Skeletal muscle tissue (tissue), 4 donors: ENCODE measurements around the gene LYSMD1. TPM values are rescaled to one million over a fixed set of nuclear protein-coding genes. Genes with fewer than 3 reads are reported as not detected.
"Not testable (repeated sequence)": the region's sequence is repeated elsewhere in the genome, so short reads cannot be mapped to it uniquely, and the experiment has no call there.

Experiments used
- H3K27ac ChIP-seq: one replicate; pipeline ENCODE4 v1.7.0; 2013; ENCODE audit warnings: mild to moderate bottlenecking, low read depth, low read length, inconsistent platforms
- H3K27me3 ChIP-seq, 3 donors: one replicate each; pipeline ENCODE4 v1.7.0; 2013; ENCODE audit warnings: low read length in 3 of 3; ENCODE audit not compliant: control insufficient read depth in 3 of 3, insufficient read depth in 3 of 3
- H3K36me3 ChIP-seq, 3 donors: one replicate each; pipeline ENCODE4 v1.7.0; 2013; ENCODE audit warnings: low read length in 3 of 3; ENCODE audit not compliant: control insufficient read depth in 3 of 3, insufficient read depth in 3 of 3
- H3K4me1 ChIP-seq, 3 donors: one replicate each; pipeline ENCODE4 v1.7.0; 2013; ENCODE audit warnings: low read length in 3 of 3, mild to moderate bottlenecking in 3 of 3; ENCODE audit not compliant: control insufficient read depth in 3 of 3, insufficient read depth in 3 of 3
- H3K4me3 ChIP-seq, 3 donors: one replicate each; pipeline ENCODE4 v1.7.0; 2013; ENCODE audit warnings: low read length in 3 of 3
- H3K9ac ChIP-seq, 3 donors: one replicate each; pipeline ENCODE4 v1.7.0; 2013; ENCODE audit warnings: low read length in 3 of 3, mild to moderate bottlenecking in 3 of 3, moderate library complexity in 2 of 3, low read depth in 1 of 3
- H3K9me3 ChIP-seq, 3 donors: one replicate each; pipeline ENCODE4 v1.7.0; 2013; ENCODE audit warnings: low read length in 3 of 3; ENCODE audit not compliant: control insufficient read depth in 3 of 3
- total RNA-seq: library from RNA; depleted of rRNA; stranded (reverse); fragments of >200 nt; gene quantifications from one replicate; pipeline ENCODE4 v1.2.3, GENCODE V29; 2014
- donor health status: Osteomylitis.

Gene LYSMD1, protein sequence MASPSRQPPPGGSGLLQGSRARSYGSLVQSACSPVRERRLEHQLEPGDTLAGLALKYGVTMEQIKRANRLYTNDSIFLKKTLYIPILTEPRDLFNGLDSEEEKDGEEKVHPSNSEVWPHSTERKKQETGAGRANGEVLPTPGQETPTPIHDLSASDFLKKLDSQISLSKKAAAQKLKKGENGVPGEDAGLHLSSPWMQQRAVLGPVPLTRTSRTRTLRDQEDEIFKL
- 9.9 TPM for total RNA-seq

DNA sequence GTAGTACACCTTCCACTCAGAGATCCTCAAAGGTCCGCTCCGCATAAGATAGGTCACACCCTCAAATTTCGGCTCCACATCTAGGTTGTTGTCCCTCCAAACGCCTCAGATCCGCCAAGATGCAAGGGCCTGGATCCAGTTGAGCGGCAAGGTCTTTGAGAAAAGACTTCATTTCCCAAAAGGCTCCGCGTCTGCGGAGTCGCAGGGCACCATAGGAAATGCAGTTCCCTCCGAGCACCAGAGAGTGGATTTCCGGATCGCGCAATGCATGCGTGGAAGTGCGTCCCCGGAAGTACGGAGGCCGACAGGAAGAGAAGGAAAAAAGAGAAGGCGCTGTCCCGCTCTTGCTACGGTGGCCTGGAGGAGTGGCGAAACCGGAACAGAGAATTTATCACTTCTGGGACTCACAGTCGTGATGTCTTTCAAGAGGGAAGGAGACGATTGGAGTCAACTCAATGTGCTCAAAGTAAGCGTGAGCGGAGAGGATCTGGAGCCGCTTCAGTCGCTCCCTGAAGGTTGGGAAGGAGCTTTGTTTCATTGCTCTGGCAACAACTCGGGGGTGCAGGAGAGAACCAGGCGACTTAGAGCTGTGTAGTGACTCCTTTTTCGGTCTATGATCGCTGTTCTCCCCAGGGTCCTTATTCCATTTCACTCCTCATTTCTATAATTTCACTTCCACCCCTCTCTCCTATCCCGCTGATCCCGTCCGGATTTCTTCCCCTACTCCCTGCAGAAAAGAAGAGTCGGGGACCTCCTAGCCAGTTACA lies at the start of gene LYSMD1, which contains the start of gene SCNM1:
Gene LYSMD1 (minus strand): TSS at position 165 of the 767 bp plus-strand sequence. CDS start 644 bp downstream, outside the sequence.
Gene SCNM1 (plus strand): TSS at position 407 of the 767 bp plus-strand sequence. CDS start 9 bp downstream, at position 416.
- Histone ChIP-seq H3K9ac (peak within 1 kb of the TSS; percentile 90 to 97 (median 95)), H3K4me1 (peaks cover 44 to 54% (median 44%) of the 10 kb centered on the region in 3 donors), H3K27ac (peak within 1 kb of the TSS; percentile 89), H3K9me3 (no peaks in the 10 kb centered on the region), H3K36me3 (peaks cover 16 to 34% (median 23%) of the 10 kb centered on the region in 3 donors), H3K27me3 (no peaks in the 10 kb centered on the region), H3K4me3 (peak within 1 kb of the TSS; percentile 83 to 99 (median 99))

DNA sequence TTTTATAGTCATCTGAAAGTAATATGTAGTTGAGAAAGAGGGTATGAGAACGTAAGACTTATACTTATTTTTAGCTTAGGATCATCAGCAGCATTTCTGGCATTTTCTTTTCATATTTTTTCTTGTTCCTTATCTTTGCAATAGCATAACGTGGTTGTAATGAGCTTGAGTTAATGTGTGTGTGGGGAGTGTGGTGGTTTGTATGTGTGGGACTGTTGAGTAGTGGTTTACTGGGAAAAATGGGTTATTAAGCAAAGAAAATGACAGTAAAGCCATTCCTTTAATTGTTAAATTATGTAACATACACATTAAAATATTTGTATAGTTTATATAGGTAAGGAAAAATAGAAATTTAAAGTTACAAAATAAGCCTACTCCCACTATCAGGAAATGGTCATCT lies 47.9 kb upstream of the LYSMD1 start:
- peaks cover 0 to 2% (median 0%) of the 10 kb centered on the region in 3 donors for H3K36me3 ChIP-seq
- H3K27ac ChIP-seq: no peak overlapping the region

DNA sequence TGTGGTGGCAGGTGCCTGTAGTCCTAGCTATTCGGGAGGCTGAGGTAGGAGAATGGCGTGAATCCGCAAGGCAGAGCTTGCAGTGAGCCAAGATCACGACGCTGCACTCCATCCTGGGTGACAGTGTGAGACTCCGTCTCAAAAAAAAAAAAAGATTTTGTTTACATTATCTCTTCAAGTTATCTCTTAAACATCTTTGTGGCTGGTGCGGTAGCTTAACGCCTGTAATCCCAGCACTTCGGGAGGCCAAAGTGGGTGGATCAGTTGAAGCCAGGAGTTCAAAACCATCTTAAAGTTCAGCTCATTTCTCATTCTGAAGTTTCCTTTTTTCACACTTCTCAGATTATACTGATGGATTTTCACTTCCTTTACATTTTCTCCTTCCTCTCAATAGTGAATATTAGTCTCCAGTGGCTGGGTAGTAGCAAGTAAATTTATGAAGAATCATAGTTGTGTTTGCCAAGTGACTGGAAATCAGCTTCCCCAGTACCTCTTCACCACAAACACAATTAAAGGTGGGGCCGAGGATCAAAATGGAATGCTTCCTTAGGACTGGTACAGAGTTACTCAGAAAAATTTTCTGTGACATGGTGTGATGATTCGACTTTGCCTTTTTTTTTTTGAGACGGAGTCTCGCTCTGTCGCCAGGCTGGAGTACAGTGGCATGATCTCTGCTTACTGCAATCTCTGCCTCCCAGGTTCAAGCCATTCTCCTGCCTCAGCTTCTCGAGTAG lies 46.4 kb upstream of the LYSMD1 start:
- Histone ChIP-seq H3K4me3 (no peak overlapping the region), H3K36me3 (peaks cover 2 to 9% (median 6%) of the 10 kb centered on the region in 3 donors), H3K4me1 (peaks cover 0 to 6% (median 0%) of the 10 kb centered on the region in 3 donors), H3K9ac (no peak overlapping the region), H3K27me3 (no peaks in the 10 kb centered on the region), H3K27ac (no peak overlapping the region), H3K9me3 (no peaks in the 10 kb centered on the region)

More for the DNA sequence above, 47.9 kb upstream of the LYSMD1 start:
- H3K27me3 ChIP-seq: no peaks in the 10 kb centered on the region
- H3K9me3 ChIP-seq: no peaks in the 10 kb centered on the region
- no peak overlapping the region for H3K9ac ChIP-seq
- H3K4me1 ChIP-seq: peaks cover 0 to 6% (median 0%) of the 10 kb centered on the region in 3 donors
- no peak overlapping the region for H3K4me3 ChIP-seq

DNA sequence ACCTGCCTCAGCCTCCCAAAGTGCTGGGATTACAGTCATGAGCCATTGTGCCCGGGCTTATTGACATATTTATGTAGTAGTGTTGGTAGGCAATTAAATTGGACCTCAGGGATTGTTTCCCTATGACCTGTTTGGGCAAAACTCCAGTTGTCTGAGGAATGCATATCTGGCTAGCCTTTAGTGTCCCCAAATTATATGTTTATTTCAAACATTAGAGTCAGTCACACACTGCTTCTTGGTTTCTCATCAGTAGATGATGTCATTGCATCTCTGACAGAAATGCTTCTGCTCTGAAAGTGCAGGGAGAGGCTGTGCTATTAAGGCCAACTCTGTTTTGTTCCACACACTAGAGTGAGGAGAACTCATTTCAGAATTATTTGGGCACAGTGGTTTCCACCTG lies 45.1 kb upstream of the LYSMD1 start:
- Histone ChIP-seq H3K4me1 (peaks cover 0 to 6% (median 0%) of the 10 kb centered on the region in 3 donors), H3K27me3 (no peaks in the 10 kb centered on the region), H3K9me3 (no peaks in the 10 kb centered on the region), H3K27ac (no peak overlapping the region), H3K4me3 (no peak overlapping the region), H3K36me3 (peaks cover 4 to 9% (median 8%) of the 10 kb centered on the region in 3 donors), H3K9ac (no peak overlapping the region)

DNA sequence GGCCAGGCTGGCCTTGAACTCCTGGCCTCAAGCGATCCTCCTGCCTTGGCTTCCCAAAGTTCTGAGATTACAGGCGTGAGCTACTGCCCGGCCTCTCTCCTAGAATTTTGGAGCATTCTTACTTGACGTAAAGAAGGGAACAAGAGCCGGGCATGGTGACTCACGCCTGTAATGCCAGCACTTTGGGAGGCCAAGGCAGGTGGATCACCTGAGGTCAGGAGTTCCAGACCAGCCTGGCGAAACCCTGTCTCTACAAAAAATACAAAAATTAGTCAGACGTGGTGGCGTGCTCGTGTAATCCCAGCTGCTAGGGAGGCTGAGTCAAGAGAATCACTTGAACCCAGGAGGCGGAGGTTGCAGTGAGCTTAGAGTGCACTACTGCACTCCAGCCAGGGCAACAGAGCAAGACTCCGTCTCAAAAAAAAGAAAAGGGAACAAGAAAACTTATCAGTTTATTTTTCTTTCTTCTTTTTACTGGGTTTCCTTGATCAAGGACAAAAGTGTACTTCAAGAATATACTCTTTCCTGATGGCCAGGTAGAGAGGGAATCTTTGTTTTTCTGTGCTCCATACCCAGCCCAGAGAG lies 39.8 kb upstream of the LYSMD1 start:
- H3K36me3 ChIP-seq, H3K27me3 ChIP-seq: not testable (repeated sequence)
- H3K4me1 ChIP-seq: peaks cover 10 to 19% (median 13%) of the 10 kb centered on the region in 3 donors

DNA sequence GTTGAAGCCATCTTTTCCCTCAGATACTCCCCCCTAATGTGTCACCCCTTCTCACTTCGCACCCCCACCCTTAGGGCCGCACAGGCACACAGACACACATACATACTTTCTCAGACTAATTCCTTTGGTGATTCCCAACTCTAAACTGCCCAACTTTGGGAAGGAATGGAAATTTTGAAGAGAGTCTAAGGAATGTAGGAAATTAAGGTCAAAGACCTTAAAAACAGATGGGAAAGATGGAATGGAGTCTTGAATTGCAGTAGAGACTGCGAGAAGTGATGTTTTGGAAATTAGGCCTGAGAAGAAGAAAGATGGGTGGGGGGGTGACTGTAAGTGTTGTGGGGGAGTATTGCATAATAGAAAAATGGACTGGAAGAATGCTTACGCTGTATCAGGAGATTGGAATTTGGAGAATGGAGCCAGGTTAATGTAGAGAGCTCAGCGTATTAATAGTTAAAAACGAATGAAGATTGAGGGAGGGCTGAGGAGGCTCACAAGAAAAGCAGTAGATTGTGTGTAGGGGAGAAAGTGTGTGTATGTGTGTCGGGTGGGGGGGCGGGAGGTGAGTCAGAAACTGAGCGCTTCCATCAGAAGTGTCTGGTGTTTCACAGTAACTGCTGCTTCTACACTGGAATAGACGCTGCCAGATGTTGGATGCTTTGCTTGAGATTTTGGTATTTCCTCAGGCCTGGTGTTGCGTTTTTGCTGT lies 34.3 kb upstream of the LYSMD1 start:
- H3K36me3 ChIP-seq: peaks cover 0 to 6% (median 0%) of the 10 kb centered on the region in 3 donors
- H3K9me3 ChIP-seq: no peaks in the 10 kb centered on the region
- H3K4me1 ChIP-seq: peaks cover 20 to 29% (median 27%) of the 10 kb centered on the region in 3 donors
- peak overlapping the region; percentile 96 to 98 (median 96) for H3K9ac ChIP-seq
- H3K4me3 ChIP-seq: peak overlapping the region; percentile 96 to 99 (median 99)
- no peaks in the 10 kb centered on the region for H3K27me3 ChIP-seq
- H3K27ac ChIP-seq: peak overlapping the region; percentile 98

More for the DNA sequence above, 39.8 kb upstream of the LYSMD1 start:
- H3K27ac ChIP-seq, H3K9ac ChIP-seq, H3K9me3 ChIP-seq, H3K4me3 ChIP-seq: not testable (repeated sequence)

DNA sequence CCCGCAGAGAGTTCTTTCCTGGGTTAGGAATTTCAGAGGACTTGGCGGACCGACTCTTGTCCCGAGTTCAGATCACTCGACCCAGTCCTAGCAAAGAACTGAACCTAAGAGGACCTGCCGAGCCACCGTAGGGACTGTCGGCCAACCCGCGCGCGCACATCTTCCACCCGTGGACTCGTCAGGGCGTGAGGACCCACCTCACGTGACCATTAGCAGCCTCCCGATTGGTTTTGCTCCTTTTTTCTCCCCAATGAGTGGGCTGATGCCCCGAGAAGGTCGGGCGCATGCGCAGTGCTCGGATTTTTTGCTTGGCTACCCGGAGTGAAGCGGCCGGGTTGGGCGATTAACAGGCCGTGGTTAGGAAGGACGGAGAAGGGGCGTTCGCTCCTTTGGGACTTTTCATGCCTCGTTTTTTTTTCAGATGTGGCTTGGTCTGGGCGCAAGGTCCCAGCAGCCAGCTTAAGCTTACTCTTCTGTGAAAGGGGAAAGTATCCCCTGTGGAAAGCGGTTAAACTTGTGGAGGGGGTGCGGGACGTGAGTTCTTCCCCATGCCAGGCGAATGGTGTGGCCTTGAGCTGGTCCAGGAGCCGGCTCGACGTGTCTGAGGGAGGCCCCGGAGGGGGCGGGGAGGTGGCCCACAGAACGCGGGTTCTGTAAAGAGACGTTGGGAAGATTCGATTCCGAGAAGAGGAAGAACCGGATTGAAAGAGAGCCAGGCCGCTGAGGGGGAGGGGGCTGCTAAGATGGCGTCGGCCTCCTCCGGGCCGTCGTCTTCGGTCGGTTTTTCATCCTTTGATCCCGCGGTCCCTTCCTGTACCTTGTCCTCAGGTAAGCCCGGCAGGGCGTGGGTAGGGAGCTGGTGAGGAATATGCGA lies 32.8 kb upstream of the LYSMD1 start, which contains the start of gene PIP5K1A:
Gene PIP5K1A (plus strand): TSS at position 299 of the 874 bp plus-strand sequence. CDS start 445 bp downstream, at position 744.
- Histone ChIP-seq H3K27me3 (no peaks in the 10 kb centered on the region), H3K9ac (peak within 1 kb of the TSS; percentile 96 to 98 (median 96)), H3K36me3 (peaks cover 0 to 6% (median 0%) of the 10 kb centered on the region in 3 donors), H3K9me3 (no peaks in the 10 kb centered on the region), H3K4me3 (peak within 1 kb of the TSS; percentile 96 to 99 (median 99)), H3K27ac (peak within 1 kb of the TSS; percentile 98), H3K4me1 (peaks cover 20 to 29% (median 27%) of the 10 kb centered on the region in 3 donors)

DNA sequence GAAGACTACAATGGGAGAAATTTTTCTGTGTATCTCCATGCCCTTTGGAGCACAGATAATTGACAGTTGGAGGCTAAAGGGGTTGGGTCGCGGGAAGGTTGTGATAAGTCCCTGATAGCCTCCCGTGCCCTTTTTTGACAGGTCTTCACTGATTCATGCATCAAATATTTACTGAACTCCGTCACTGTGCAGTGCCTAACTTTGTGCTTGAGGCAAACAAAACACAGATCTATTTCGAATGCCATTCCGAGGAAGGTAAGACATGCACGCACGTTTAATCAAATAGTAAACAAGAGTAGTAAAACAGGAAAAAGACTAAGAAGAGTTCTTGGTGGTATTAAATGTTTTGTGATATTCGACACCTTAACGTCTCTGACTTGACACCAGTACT lies 32.2 kb upstream of the LYSMD1 start:
- peak overlapping the region; percentile 68 to 98 (median 72) for H3K9ac ChIP-seq
- no peaks in the 10 kb centered on the region for H3K9me3 ChIP-seq
- no peaks in the 10 kb centered on the region for H3K27me3 ChIP-seq
- peak overlapping the region; percentile 98 for H3K27ac ChIP-seq
- peaks cover 0 to 3% (median 0%) of the 10 kb centered on the region in 3 donors for H3K36me3 ChIP-seq
- H3K4me1 ChIP-seq: peaks cover 20 to 29% (median 24%) of the 10 kb centered on the region in 3 donors
- H3K4me3 ChIP-seq: peak overlapping the region; percentile 96 to 99 (median 99)
